ENCODE data around the gene FAP. TPM values are rescaled to one million over a fixed set of nuclear protein-coding genes. Genes with fewer than 3 reads are reported as not detected.

Gene FAP
- total RNA-seq, 1 donor from 2014 or later: not detected

DNA sequence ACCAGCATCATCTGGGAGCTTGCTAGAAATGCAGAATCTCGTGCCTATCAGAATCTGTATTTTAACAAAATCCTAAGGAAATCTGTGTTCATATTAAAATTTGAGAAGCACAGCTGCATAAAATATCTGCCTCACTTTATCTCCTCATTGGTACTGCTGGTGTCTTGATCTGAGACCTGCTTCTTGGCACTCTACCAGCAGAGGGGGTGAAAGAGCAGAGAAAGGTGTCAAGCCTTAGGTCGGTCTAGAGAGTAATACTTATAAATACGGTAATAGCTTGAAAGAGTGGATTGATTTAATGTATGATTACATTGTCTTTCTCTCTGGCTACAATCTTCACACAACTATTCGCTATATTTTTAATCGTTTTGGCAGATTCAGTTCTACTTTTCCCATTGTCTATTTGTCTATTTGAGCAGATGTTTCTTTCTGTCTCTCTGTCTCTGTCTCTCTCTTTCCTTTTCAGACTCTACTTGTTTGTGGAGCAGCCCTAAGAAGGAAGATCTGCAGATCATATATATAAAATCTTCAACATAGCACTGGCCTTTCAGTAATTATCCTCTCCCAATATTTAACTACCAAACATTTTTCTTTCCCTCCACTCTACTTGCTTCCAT lies 89.5 kb downstream of the FAP start:
- Histone ChIP-seq H3K4me3 (no peak overlapping the region), H3F3A (ENCODE audit: low read depth) (no peaks in the 10 kb centered on the region), H3K27ac (no peak overlapping the region), H3K36me3 (no peaks in the 10 kb centered on the region), H3K4me2 (no peak overlapping the region), H3K79me2 (ENCODE audit: low read depth) (no peaks in the 10 kb centered on the region), H3K4me1 (no peaks in the 10 kb centered on the region), H3K27me3 (peaks cover 43% of the 10 kb centered on the region), H2AFZ (replicated peaks) (no peak overlapping the region), H3K9me3 (ENCODE audit: low read depth) (no peaks in the 10 kb centered on the region), H3K9ac (no peak overlapping the region), H4K20me1 (ENCODE audit: low read depth) (no peaks in the 10 kb centered on the region)
- no peak overlapping the region for H3K4me3 Mint-ChIP-seq
- H3K9me3 Mint-ChIP-seq: no peaks in the 10 kb centered on the region
- H3K4me1 Mint-ChIP-seq: no peaks in the 10 kb centered on the region
- TF ChIP-seq, protein P1, sequence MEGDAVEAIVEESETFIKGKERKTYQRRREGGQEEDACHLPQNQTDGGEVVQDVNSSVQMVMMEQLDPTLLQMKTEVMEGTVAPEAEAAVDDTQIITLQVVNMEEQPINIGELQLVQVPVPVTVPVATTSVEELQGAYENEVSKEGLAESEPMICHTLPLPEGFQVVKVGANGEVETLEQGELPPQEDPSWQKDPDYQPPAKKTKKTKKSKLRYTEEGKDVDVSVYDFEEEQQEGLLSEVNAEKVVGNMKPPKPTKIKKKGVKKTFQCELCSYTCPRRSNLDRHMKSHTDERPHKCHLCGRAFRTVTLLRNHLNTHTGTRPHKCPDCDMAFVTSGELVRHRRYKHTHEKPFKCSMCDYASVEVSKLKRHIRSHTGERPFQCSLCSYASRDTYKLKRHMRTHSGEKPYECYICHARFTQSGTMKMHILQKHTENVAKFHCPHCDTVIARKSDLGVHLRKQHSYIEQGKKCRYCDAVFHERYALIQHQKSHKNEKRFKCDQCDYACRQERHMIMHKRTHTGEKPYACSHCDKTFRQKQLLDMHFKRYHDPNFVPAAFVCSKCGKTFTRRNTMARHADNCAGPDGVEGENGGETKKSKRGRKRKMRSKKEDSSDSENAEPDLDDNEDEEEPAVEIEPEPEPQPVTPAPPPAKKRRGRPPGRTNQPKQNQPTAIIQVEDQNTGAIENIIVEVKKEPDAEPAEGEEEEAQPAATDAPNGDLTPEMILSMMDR (IDR thresholded peaks at IDR 0.05): peak; percentile 84
- TF ChIP-seq EZH2phosphoT487 (IDR thresholded peaks at IDR 0.05) (no peak), EZH2 (IDR thresholded peaks at IDR 0.05) (no peak)
- H3K27ac Mint-ChIP-seq: no peak overlapping the region
- peak; percentile 66 for DNase-seq (ENCODE audit: low spot score)
- H3K27me3 Mint-ChIP-seq (ENCODE audit: insufficient read depth, low read depth): no peaks in the 10 kb centered on the region
- no peaks in the 10 kb centered on the region for H3K36me3 Mint-ChIP-seq

DNA sequence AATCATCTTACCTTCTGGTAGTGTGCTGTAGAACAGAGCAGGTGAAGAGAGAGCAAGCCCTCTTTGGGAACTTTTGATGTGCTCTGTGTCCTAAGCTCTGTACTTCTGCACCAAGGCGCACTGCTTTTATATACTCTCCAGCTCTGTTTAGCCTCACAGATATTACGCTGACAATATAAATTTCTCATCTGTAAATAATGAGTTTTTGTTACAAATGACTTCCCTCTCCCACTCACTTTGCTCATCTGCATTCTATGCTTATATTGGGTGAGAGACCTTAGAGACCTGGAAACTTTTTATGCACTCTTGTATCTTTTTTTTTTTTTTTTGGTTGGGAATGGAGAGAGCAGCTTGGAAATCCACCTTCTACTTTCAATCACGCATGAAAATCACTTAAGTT lies 91.1 kb downstream of the FAP start, which contains the start of gene GCG:
Gene GCG (minus strand): TSS at position 101 of the 400 bp plus-strand sequence. CDS start 3,069 bp downstream, outside the sequence.
- TF ChIP-seq EZH2phosphoT487 (IDR thresholded peaks at IDR 0.05): no peak
- TF ChIP-seq EZH2 (IDR thresholded peaks at IDR 0.05): no peak
- TF ChIP-seq, protein P1 (IDR thresholded peaks at IDR 0.05): no peak
- H3K27ac ChIP-seq: no peak within 1 kb of the TSS
- H3K79me2 ChIP-seq (ENCODE audit: low read depth): no peaks in the 10 kb centered on the region
- H3K4me1 ChIP-seq: no peaks in the 10 kb centered on the region
- no peak within 1 kb of the TSS for H2AFZ ChIP-seq (replicated peaks)
- H3K9ac ChIP-seq: no peak within 1 kb of the TSS
- no peak within 1 kb of the TSS for H3K4me3 Mint-ChIP-seq
- H3K9me3 Mint-ChIP-seq: no peaks in the 10 kb centered on the region
- no peaks in the 10 kb centered on the region for H3K27me3 Mint-ChIP-seq (ENCODE audit: insufficient read depth, low read depth)
- no peaks in the 10 kb centered on the region for H4K20me1 ChIP-seq (ENCODE audit: low read depth)
- DNase-seq (ENCODE audit: low spot score): no peak
- H3K4me2 ChIP-seq: no peak within 1 kb of the TSS
- no peak within 1 kb of the TSS for H3K27ac Mint-ChIP-seq
- H3K36me3 Mint-ChIP-seq: no peaks in the 10 kb centered on the region
- no peak within 1 kb of the TSS for H3K4me3 ChIP-seq
- H3F3A ChIP-seq (ENCODE audit: low read depth): no peaks in the 10 kb centered on the region
- no peaks in the 10 kb centered on the region for H3K36me3 ChIP-seq
- H3K4me1 Mint-ChIP-seq: no peaks in the 10 kb centered on the region
- H3K9me3 ChIP-seq (ENCODE audit: low read depth): no peaks in the 10 kb centered on the region
- H3K27me3 ChIP-seq: peaks cover 44% of the 10 kb centered on the region

DNA sequence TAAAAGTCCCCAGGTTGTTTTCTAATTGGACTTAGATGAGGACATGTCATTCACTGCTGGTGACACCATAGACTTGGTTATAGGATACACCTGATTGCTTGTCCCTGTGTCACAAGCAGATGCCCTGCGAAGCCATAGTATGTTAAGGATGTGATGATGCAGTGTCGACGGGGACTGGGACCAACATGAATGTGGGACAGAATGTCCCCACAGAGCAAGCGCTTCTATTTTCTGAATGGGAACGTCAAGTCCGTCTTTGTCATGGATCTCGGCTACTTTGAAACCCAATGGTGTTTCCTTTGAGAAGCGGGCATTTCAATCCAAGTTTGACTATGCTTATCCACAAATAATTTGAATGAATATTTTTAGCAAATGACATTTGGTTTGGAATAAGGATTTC lies 93.3 kb downstream of the FAP start:
- Histone ChIP-seq H2AFZ (replicated peaks) (no peak overlapping the region), H3K79me2 (ENCODE audit: low read depth) (no peaks in the 10 kb centered on the region), H3K27ac (no peak overlapping the region), H3K27me3 (peaks cover 44% of the 10 kb centered on the region), H4K20me1 (ENCODE audit: low read depth) (no peaks in the 10 kb centered on the region), H3K4me3 (no peak overlapping the region), H3K36me3 (no peaks in the 10 kb centered on the region), H3K4me1 (no peaks in the 10 kb centered on the region), H3K4me2 (no peak overlapping the region), H3K9ac (no peak overlapping the region), H3F3A (ENCODE audit: low read depth) (no peaks in the 10 kb centered on the region), H3K9me3 (ENCODE audit: low read depth) (no peaks in the 10 kb centered on the region)
- H3K27ac Mint-ChIP-seq: no peak overlapping the region
- no peaks in the 10 kb centered on the region for H3K4me1 Mint-ChIP-seq
- DNase-seq (ENCODE audit: low spot score): no peak
- TF ChIP-seq EZH2phosphoT487 (IDR thresholded peaks at IDR 0.05): no peak
- no peak for TF ChIP-seq EZH2 (IDR thresholded peaks at IDR 0.05)
- TF ChIP-seq, protein P1 (IDR thresholded peaks at IDR 0.05): no peak
- no peaks in the 10 kb centered on the region for H3K27me3 Mint-ChIP-seq (ENCODE audit: insufficient read depth, low read depth)
- H3K9me3 Mint-ChIP-seq: no peaks in the 10 kb centered on the region
- no peaks in the 10 kb centered on the region for H3K36me3 Mint-ChIP-seq
- no peak overlapping the region for H3K4me3 Mint-ChIP-seq

All from neural progenitor cell (in vitro differentiated cells).